ENCODE results near the gene APOA5. TPM values are rescaled to one million over a fixed set of nuclear protein-coding genes. Genes with fewer than 3 reads are reported as not detected.

The APOA5 gene
- total RNA-seq, 1 experiment from 2014 or later, result 0.11 TPM

- Histone ChIP-seq H4K20me1 (ENCODE audit: control insufficient read depth, insufficient read depth, insufficient read length) (no peaks in the 10 kb centered on the region), H3K4me1 (ENCODE audit: insufficient read depth, low read length) (no peaks in the 10 kb centered on the region), H4K5ac (ENCODE audit: insufficient read length, low read depth, low read length) (no peak overlapping the region), H3K4ac (ENCODE audit: low read depth, low read length) (no peak overlapping the region), H2AK5ac (ENCODE audit: insufficient read length, low read length) (no peak overlapping the region), H2BK12ac (ENCODE audit: insufficient read length, low read depth, low read length) (no peak overlapping the region), H2BK5ac (ENCODE audit: insufficient read length, low read length) (no peak overlapping the region), H3K9me3 (ENCODE audit: control insufficient read depth, low read depth, low read length) (no peaks in the 10 kb centered on the region), H3K79me2 (ENCODE audit: insufficient read depth, low read length) (no peaks in the 10 kb centered on the region), H2BK15ac (ENCODE audit: low read depth, low read length) (no peak overlapping the region), H2BK120ac (ENCODE audit: low read depth, low read length, poor library complexity, severe bottlenecking) (no peak overlapping the region), H2AFZ (ENCODE audit: low read length) (no peak overlapping the region), H3K23me2 (ENCODE audit: insufficient read length, low read depth, low read length, poor library complexity, severe bottlenecking) (peaks cover 4% of the 10 kb centered on the region), H4K91ac (ENCODE audit: insufficient read length, low read depth, low read length) (no peak overlapping the region), H3T11ph (ENCODE audit: low read length) (no peak overlapping the region), H3K23ac (ENCODE audit: insufficient read length, low read depth, low read length) (no peak overlapping the region), H2BK20ac (ENCODE audit: low read depth, low read length, poor library complexity, severe bottlenecking) (no peak overlapping the region), H3K14ac (ENCODE audit: insufficient read depth, low read length) (no peak overlapping the region), H3K56ac (ENCODE audit: insufficient read length, low read depth, low read length) (no peak overlapping the region), H3K18ac (ENCODE audit: insufficient read length, low read depth, low read length) (no peak overlapping the region), H4K8ac (replicated peaks; ENCODE audit: insufficient read length, low read depth, low read length) (no peak overlapping the region), H3K79me1 (ENCODE audit: insufficient read depth, low read depth, low read length, poor library complexity, severe bottlenecking) (no peaks in the 10 kb centered on the region), H3K27me3 (ENCODE audit: insufficient read depth, low read length) (no peaks in the 10 kb centered on the region), H3K9ac (ENCODE audit: extremely low read depth, insufficient read length, low read length) (no peak overlapping the region), H3K27ac (ENCODE audit: insufficient read length, low read depth, low read length) (no peak overlapping the region), H3K4me2 (ENCODE audit: insufficient read depth, insufficient read length, low read length) (no peak overlapping the region)
- DNase-seq, result no peak
- TF ChIP-seq CTCF (conservative IDR thresholded peaks at IDR 0.05), result no peak
- no peak overlapping the region for H3K4me3 Mint-ChIP-seq
- no peaks in the 10 kb centered on the region; a peak in 1 of 5 replicates for H3K9me3 Mint-ChIP-seq
- no peaks in the 10 kb centered on the region for H3K4me1 Mint-ChIP-seq
- WGBS (ENCODE audit: extremely low coverage, insufficient read length, low lambda C conversion rate), result no CpG with 5 or more reads among the region's 3 CpGs
- H3K27me3 Mint-ChIP-seq (ENCODE audit: low read depth), result peaks cover 7% of the 10 kb centered on the region
- no peak overlapping the region for H3K27ac Mint-ChIP-seq
- no peaks in the 10 kb centered on the region for H3K36me3 Mint-ChIP-seq (ENCODE audit: insufficient read depth in 1 of 3, low read depth in 3 of 3)
These were observed 19.5 kb upstream of the APOA5 start for GRCh38 chr11:116811194-116811593.

Data from H9 (cell line).